Measurements from ENCODE around the gene TSHZ2.

TSHZ2 gene

DNA sequence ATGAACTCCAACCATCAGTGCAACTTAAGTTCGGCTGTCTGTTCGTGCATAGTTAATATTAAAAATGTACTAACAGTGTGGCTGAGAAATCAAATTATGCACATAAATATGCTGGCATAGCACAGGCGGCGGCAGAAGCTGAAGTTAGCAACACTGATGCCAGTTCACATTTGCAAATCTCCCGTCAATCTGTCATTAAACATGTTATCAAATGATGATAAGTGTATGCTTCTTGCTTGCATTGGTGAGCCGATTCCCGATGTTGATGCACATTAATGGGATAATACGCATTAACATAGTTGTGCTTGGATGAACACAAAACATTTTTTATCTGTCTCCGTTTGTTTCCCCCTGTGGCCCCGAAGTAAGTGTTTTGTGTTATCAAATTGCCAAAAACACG, 312.1 kb downstream of the TSHZ2 start:
- no peak for DNase-seq (ENCODE audit: low spot score)

DNA sequence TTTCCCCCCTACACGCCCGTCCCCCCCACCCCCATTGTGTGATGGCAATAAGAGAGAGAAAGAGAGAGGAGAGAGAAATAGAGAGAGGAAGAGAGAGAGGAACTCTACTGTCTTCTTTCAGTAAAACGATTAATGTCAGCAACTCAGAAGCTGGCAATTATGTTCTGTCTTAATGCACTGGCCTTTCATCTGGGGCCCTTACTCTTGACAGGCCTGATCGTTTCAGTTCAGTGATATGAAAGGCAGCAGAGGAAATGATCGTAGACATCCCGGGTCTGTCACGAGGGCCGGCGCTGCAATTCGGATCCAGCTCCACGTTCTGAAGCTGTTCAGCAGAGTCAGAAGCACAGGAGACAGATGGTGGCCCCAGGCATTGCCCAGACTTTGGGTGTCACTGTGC, 312.5 kb downstream of the TSHZ2 start:
- no peak for DNase-seq (ENCODE audit: low spot score)

DNA sequence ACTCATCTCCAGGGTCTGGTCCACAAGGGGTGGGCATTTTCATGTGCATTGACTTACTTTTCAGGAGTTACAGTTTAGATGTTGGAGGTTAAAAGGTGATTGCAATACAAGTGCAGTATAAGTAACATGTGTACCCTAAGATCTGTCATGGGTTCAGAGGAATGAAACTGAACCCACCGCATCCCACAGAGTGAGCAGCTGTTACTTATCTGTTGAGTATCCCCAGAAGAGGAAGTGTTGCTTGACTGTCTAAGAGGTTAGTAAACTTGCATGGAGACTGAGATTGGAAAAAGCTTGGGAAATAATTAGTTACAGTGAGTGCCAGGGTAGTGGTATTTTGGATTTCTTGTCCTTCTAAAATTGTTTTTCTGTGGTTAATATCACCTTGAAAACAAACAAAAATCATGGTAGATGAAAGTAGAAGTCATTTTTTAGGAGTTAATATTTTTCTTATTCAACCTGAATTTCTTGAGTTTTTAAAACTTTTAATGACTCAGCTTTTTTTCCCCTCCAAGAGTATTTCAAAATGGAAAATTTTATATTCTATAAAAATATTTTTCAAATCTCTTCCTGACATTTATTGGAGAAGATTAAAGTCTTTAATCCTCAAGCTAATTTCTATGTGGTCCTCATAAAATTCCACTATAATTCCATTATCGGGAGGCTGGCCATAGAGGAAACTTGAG, 315.3 kb downstream of the TSHZ2 start:
- no peak for DNase-seq (ENCODE audit: low spot score)

DNA sequence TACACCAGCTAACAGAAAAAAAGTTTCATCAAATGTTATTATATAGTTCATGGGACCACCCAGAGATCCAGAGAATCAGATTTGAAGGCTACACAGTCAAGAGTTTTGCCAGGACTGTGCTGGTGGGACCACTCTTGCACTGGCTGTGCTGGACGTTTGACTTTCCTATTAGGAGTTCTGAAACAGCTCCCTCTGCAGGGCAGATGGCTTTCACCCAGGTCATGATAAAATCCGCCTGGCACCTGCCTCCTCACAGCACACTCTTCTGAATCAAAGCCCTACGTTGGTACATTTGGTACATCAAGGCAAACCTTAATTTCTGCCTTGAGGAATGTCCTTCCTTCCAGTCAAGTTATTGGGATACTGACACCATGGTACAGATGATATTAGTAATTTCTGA, 319.4 kb downstream of the TSHZ2 start:
- no peak for DNase-seq (ENCODE audit: low spot score)

DNA sequence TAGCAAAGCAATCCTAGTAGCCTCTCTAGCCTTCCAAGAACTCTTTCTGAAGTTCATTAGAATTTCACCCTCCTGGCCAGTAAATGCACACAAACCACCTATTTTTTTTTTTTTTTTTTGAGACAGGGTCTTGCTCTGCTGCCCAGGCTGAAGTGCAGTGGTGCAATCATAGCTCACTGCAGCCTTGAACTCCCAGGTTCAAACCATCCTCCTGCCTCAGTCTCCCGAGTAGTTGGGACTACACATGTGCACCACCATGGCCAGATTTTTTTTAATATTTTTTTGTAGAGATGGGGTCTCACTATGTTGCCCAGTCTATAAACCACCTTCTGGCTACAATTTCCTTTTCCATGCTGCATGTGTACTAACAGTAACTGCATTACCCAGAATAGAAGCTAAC, 320.2 kb downstream of the TSHZ2 start:
- DNase-seq (ENCODE audit: low spot score) = no peak

DNA sequence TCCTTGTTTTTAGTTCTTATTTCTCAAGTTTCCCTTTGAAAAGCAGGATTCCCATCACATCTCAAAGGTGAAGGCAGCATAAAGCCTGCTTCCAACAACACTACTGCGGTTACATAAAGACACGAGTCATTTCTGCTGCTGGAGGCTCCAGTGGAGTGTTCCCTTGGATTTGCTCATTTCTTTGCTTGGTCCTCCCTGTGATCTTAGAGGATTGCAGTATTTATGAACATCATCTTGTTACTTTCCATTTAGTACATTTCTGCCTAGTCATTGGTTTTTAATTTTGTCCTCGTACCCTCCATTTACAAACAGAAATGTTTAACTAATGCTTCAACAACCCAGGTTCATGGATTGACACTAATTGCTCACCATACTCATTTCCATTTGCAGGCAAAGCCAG, 322.6 kb downstream of the TSHZ2 start:
- DNase-seq (ENCODE audit: low spot score) = no peak

DNA sequence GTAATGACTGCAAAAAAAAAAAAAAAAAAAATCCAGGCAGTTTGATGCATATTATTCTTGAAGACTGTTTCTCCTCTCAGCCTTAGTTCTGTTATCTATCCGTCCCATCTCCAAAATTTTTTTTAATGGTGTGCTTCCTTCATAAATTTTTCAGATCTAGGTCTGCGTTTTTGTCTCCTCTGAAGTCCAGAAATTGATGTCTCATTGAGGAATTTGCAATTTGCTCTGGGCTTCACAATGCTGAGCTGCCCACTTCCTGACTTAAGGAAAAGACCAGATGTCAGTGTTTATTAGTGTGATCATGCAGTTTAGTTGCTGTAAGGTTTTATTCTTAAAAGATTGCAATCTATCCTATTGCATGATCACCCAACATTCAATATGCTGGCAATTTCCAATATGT, 323.9 kb downstream of the TSHZ2 start:
- no peak for DNase-seq (ENCODE audit: low spot score)

DNA sequence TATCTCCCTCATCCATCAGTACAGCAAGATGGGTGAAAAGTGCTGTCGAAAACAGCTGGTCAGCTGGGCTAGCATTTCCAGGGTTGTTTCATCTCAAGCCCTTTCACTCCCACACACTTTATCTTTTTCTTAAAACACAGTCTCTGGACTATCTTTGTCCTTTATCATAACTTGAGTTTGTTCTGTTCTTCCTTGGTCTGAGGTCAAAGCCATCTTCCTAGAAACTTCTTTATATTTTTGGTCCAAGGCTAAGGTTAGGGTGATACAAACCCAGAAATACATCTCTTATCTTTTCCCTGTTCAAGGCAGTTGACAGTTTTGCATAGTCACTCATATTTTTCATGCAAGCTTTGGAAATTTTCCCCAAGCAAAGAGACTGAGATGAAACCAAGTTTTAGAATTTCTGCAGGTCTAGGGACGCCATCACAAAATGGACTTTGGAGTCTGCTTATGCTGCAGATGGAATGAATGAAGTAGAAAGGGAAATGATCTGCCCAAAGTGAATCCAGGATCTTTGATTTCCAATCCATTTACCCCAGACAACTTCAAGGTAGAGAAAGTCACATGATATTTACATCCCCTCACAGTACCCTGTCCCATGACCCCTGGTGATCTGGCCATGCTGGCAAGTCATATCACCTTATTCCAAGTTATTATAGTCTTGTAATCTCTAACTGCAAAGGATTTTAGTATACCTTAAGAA, 324.4 kb downstream of the TSHZ2 start:
- DNase-seq (ENCODE audit: low spot score) = no peak

DNA sequence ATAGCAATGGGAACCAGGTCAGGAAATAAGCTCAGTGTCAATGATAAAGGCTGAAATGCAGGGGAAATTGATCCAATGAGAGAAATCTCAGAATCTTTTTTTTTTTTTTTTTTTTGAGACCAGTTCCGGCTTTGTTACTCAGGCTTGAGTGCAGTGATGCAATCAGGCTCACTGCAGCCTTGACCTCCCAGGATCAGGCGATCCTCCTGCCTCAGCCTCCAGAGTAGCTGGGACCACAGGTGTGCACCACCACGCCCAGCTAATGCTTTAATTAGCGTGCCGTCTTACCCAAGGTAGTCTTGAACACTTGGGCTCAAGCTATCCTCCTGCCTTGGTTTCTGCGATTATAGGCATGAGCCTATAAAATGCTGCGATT, 325.0 kb downstream of the TSHZ2 start:
- DNase-seq (ENCODE audit: low spot score) = no peak

DNA sequence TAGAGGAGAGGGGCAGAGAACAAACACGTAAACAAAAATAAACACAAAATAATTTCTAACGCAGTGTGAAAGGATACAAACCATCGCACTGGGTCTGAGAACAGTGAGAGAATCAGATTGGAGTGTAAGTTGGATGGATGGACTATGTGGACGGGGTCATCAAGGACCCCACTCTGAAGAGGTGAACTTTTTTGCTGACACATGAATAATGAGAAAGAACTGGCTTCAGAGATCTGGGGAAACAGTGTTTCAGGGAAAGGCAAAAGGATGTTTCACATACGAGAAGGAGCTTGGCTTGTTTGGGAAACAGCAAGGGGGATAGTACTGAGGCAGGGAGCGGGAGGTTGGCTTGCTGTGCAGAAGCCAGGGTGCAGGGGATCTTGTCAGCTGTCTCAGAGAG, 326.1 kb downstream of the TSHZ2 start:
- no peak for DNase-seq (ENCODE audit: low spot score)

DNA sequence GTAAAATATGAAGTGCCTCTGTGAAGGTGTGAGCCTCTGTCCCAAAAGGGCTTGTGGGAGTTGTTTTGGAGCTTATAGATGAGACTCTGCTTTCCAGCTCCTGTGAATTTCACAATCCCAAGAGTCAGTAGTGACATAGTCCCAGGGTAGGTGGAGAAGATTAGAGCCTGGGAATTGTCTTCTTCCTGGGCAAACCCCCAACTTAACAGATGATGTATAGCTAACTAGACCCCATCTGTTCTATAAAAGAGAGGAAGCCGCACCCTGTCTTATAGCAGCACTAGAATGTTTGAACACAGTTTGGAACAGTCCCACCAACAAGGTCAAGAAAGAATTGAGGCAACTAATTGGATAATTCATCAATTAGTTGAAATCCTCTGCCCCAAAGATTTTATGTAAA, 326.8 kb downstream of the TSHZ2 start:
- no peak for DNase-seq (ENCODE audit: low spot score)

DNA sequence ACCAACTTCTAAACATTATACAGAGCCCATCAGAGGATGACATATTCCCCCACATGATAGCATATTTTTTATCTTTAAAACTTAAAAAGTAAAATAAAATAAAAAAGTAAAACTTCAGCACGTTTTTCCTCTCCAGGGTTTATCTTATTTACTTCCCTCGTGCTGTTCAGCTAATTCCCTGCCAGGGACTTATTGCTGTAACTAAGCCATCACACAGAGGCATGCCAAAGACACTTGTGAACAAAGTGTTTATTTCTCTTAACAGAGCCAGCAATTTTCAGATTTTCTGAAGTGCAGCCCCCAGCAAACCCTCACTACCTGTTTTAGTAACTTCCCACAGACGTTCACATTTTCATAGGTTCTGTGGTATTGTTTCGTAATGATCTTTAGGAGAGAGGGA, 327.7 kb downstream of the TSHZ2 start:
- no peak for DNase-seq (ENCODE audit: low spot score)

DNA sequence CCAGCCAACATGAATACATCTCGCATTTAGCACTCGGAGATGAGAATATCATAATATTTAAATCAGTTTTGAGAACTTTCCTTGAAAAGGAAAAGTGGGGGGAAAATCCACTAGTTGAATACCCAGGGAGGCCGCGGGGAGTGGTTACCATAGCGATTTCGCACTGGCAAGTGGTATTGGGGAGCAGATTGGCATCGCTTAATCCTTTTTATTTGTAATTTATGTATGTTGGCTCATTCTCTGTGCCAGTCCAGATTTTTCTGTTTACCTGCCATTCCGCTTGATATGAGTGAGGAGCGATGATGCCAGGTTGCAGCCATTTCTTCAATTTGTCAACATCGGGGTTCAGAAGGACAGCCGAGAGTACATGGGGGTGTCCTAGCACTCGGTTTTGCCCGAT, 329.7 kb downstream of the TSHZ2 start:
- DNase-seq (ENCODE audit: low spot score) = no peak

DNA sequence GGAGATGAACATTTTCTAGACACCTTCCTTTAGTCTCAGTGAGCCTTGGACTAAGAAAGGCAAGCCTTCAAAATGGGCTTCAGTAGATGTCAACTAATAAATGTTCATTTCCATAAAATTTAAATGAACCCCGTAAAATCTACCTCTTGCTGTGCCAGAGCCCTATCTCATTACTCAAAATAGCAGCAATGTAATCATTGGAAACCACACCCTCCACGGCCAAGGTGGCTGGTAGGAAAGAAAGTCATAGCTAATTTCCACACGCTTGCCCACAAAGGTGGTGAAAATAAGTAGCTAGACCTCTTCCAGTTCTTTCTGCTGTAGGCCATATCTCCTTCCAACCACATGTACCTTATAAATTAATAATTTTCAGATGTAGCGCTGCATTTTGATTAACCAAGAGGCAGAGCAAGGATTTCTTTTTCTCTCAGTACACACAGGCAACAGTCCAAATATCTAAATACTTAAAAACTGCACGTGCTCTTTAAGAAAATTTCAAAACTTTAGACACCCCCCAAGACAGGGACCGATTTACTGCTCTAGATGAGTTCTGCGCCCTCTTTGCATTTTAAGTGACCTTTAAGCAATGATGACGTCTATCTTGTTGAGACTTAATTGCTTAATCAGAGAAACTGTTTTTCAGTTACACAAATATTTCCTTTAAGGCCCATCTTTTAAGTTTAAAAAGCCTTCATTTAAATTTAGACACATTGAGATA, 330.7 kb downstream of the TSHZ2 start:
- DNase-seq (ENCODE audit: low spot score) = no peak

DNA sequence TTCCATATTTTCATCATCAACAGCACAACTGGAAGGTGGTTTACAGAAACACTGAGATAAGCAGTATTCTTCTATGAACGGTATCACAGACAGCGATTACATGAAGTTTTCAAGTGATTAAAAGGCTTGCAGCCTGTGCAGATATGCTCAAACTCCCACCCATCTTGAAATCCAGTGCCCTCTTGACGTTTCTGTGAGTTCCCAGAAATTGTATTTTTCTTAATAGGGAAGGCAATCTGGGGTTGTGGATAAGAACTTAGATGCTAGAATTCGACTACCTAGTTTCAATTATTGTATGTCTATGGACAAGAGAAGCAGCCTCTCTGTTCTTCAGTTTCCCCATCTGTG, 331.2 kb downstream of the TSHZ2 start:
- no peak for DNase-seq (ENCODE audit: low spot score)

DNA sequence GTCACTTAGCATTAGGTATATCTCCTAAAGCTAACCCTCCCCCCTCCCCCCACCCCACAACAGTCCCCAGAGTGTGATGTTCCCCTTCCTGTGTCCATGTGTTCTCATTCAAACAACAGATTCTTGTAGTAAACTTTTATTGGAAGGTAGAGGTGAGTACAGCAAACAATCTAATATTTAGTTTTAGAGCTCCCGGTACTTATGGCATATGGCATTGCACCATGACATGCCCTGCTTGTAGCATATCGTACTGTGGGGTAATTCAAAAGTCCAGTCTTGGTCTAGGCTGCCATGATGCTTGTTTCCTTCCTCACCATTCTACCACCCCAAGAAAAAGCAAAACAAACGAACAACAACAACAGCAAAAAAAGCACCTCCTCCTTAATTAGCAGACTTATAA, 332.0 kb downstream of the TSHZ2 start:
- DNase-seq (ENCODE audit: low spot score) = no peak

DNA sequence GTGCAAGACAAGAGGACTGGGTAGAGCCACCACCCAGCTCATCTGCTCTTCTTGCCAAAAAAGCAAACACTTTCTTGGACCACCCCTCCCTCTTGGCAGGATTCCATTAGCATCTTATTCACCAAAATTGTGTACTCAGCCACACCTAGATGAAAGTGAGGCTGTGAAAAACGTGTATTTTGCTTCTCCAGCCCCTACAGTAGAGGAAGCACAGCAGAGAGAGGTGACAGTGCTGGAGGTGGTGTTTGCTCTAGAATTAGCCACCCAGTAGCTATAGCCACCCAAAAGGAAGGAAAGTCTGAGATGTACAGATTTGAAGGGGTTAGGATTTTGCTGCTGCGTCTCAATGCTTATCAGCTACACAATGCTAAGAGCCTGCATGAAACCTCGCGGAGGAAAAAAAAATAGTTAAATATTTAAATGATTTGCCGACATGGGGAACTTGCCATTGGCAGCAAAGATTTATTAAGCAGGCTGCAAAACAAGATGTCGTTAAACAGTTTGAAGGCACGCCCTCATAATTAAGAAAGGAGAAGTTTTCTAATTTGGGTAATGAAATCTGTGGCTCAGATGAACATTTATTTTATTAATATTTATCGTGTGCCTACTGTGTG, 334.1 kb downstream of the TSHZ2 start:
- DNase-seq (ENCODE audit: low spot score) = no peak

DNA sequence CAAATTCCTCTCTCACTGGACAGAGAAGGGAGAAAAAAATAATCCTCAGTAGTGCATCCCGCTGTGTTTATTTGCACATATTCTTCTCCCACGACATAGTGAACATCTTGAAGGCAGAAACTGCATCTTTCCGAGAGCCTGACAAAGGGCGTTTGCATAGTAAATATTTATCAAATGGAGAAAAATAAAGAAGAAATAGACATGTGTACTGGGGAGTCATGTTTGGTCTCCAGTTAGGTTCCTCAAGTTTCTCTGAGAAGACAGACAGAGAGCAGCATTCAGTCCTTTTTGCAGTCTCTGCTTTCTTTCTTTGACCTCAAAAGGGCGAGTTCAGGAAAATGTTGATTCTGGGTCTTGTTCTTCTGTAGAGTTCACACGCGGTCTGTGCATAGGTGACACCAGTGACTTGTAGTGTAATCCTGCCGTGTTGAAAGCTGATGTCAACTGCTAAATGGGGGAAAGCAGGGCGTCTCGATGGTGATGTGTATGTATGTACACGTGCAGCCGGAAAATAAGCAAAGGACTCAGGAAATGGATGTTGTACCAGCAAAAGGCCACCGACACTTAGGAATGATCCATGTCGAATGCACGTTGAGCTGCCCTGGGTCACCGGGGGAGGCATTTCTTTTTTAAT, 335.9 kb downstream of the TSHZ2 start:
- no peak for DNase-seq (ENCODE audit: low spot score)

DNA sequence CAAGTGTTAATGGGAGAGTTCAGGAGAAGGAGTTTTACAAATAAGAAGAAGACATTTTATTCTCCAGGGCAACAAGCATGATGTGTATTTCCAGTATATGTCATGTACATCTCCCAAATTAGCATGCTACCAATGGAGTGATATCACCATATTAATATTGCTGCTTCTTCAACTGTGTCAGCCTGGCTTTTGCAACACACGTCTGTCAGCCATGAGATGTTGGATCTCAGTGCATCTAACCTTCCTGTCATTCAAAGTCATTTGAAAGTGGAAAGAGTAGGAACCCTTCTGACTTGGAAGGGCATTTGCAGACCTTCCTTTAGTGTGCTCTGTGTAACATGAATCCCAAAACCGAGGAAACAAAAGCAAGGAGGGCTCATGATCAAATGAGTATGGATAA, 337.4 kb downstream of the TSHZ2 start:
- no peak for DNase-seq (ENCODE audit: low spot score)

DNA sequence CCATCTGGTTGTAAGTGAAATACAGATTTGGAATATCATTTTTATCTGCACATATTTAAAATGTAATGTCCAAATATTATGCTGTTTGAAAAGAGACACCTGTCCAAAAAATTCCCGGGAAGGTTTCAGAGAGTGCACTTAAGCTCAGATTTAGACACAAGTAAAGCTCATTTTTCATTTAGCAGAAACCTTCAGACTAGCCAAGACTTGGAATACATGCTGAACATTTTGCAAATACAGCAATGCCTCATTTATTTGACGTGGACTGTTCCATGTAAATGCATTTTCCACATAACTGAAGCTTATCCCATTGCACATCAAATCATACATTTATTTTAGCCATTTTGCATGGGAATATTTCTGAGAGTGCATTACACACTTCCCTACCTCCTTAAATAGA, 340.8 kb downstream of the TSHZ2 start:
- no peak for DNase-seq (ENCODE audit: low spot score)

DNA sequence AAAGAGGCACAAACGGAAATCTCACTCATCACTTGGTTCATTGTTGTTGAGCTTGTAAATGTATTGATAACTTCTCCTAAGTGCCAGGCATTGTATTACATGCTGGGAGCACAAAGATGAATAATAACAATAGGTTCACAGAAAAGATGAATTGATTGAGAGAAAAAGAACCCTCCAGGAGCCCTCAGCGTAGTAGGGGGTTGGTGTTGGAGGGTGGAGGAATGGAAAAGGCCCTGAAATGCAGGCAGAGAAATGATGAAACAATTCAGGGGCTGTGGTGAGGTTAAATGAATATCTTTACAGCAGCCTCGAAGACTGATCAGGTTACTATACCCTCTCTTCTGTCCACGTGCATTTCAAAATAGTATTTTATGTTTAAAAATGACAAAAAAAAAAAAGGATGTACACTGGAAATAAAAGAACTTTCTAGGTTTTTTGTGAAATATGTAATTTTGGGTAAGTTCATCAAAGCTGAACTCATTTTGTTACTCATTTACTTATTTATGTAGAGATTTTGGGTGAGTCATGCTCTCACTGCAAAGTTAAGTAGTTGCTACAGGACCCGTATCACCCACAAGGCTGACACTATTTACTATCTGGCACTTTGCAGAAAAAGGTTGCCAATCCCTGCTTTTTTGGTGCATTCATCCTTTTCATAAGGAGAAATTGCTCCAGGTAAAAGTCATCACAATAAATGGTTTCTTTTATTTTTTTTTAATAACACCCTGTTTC, 344.2 kb downstream of the TSHZ2 start:
- DNase-seq (ENCODE audit: low spot score) = no peak

DNA sequence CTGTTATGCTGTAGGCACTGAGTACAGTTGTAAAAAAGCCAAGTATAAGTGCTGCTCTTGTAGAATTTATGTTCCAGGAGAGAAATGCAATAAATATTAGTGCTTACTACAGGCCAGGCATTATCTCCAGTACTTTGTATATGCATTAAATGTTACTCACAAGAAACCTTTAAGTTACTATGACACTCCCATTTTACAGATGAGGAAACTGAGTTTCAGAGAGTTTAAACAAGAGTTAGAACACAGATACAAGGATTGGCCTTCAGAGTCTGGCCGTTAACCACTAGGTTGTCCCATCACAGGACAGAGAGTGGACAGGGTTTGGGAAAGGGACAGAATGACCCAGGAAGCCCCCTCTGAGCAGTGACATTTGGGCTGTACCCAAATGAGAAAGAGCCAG, 347.0 kb downstream of the TSHZ2 start:
- no peak for DNase-seq (ENCODE audit: low spot score)

All from CD4-positive, alpha-beta T cell treated with Interleukin-6 at 100 ng/mL for 8 hours (primary cell).